Tibial nerve (tissue), 4 donors: ENCODE results near the gene PFKFB3. TPM values are rescaled to one million over a fixed set of nuclear protein-coding genes. Genes with fewer than 3 reads are reported as not detected.

Experiments
- DNase-seq, 2 donors: peaks; one replicate each; pipeline ENCODE4 v3.0.0-alpha.2; 2019; ENCODE audit warnings: low spot score in 2 of 2
- H3K27ac ChIP-seq, 4 donors: fragments of 200-600 bp; sonication (generic) in 3 of 4; one replicate each; pipeline ENCODE4 v1.5.1; 2017 to 2019; ENCODE audit warnings: mild to moderate bottlenecking in 1 of 4
- H3K27me3 ChIP-seq, 2 donors: fragments of 200-600 bp; sonication (generic) in 1 of 2; one replicate each; pipeline versions ENCODE4 v1.5.1 to v1.6.0; 2017 to 2019
- H3K36me3 ChIP-seq, 3 donors: fragments of 200-600 bp; sonication (generic); one replicate each; pipeline ENCODE4 v1.5.1; 2018 to 2019
- H3K4me1 ChIP-seq, 4 donors: fragments of 200-600 bp; sonication (generic) in 3 of 4; one replicate each; pipeline ENCODE4 v1.5.1; 2017 to 2019
- H3K4me3 ChIP-seq, 4 donors: fragments of 200-600 bp; sonication (generic) in 3 of 4; one replicate each; pipeline ENCODE4 v1.5.1; 2017 to 2019; ENCODE audit warnings: mild to moderate bottlenecking in 1 of 4, moderate library complexity in 1 of 4
- H3K9me3 ChIP-seq, 4 donors: fragments of 200-600 bp; sonication (generic) in 3 of 4; one replicate each; pipeline ENCODE4 v1.5.1; 2017 to 2019
- EP300 ChIP-seq, 2 donors: sonication (generic); formaldehyde crosslinking; IDR thresholded peaks; one replicate each; pipeline ENCODE4 v1.6.1; 2017; ENCODE audit warnings: antibody characterized with exemption in 2 of 2, mild to moderate bottlenecking in 1 of 2
- POLR2A ChIP-seq, 2 donors: fragments of 450-650 bp; IDR thresholded peaks; one replicate each; pipeline ENCODE4 v1.6.1; 2017; ENCODE audit warnings: antibody characterized with exemption in 2 of 2, mild to moderate bottlenecking in 2 of 2, moderate library complexity in 2 of 2
- WGBS, 2 donors: methylation state at CpG; one replicate each; pipeline ENCODE4 v1.1.5; 2018; 5-methylcytosine and 5-hydroxymethylcytosine counted together
- total RNA-seq, 4 donors: library from RNA; depleted of rRNA; stranded (reverse); fragments of >200 nt; gene quantifications; one replicate each; pipeline ENCODE4 v1.1.0, GENCODE V29; 2016
- TF ChIP-seq, protein P1 (sequence below), 5 experiments: fragments of 200-600 bp in 3 of 5; fragments of 450-650 bp in 2 of 5; sonication (generic) in 3 of 5; IDR thresholded peaks; one replicate each; pipeline ENCODE4 v1.5.1; 2016 to 2019; ENCODE audit warnings: antibody characterized with exemption in 5 of 5, mild to moderate bottlenecking in 3 of 5, moderate library complexity in 2 of 5

Gene PFKFB3
- total RNA-seq, 4 donors from 2014 or later, result 72.0 to 183 (median 98.7) TPM

DNA sequence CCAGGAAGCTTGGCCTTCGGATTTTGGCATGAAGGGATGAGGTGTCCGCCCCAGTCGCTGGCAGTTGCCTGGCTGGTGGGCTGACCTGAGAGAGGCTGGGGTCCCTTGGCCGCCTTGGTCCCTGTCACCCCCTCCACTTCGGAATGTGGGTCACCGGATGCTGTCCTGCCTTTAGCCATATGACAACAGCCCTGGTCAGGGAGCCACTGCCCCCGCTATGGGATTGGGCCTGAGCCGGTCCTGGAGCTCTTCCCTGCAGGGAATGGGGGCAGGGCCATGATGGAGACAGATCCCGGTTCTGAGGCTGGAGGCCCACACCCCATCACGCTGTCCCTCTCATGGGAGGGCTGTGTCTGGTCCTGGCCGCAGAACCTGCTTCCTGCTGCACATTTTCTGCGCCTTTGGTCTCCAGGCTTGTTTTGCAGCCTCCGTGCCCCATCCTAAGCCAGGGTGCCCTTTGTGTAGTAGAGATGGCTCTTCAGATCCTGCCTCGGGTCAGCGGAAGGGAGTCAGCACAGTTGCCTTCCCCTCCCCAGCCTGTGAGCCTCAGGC is 22.6 kb downstream of the PFKFB3 start:
- no peak overlapping the region for H3K4me3 ChIP-seq
- H3K9me3 ChIP-seq, result no peaks in the 10 kb centered on the region
- H3K4me1 ChIP-seq, result peaks cover 0 to 8% (median 0%) of the 10 kb centered on the region in 4 donors
- H3K27ac ChIP-seq, result no peak overlapping the region
- H3K36me3 ChIP-seq, result peaks cover 3 to 100% (median 30%) of the 10 kb centered on the region in 3 donors
- TF ChIP-seq EP300 (IDR thresholded peaks at IDR 0.05) (no peak), POLR2A (IDR thresholded peaks at IDR 0.05) (no peak)
- TF ChIP-seq, protein P1, sequence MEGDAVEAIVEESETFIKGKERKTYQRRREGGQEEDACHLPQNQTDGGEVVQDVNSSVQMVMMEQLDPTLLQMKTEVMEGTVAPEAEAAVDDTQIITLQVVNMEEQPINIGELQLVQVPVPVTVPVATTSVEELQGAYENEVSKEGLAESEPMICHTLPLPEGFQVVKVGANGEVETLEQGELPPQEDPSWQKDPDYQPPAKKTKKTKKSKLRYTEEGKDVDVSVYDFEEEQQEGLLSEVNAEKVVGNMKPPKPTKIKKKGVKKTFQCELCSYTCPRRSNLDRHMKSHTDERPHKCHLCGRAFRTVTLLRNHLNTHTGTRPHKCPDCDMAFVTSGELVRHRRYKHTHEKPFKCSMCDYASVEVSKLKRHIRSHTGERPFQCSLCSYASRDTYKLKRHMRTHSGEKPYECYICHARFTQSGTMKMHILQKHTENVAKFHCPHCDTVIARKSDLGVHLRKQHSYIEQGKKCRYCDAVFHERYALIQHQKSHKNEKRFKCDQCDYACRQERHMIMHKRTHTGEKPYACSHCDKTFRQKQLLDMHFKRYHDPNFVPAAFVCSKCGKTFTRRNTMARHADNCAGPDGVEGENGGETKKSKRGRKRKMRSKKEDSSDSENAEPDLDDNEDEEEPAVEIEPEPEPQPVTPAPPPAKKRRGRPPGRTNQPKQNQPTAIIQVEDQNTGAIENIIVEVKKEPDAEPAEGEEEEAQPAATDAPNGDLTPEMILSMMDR (IDR thresholded peaks at IDR 0.05), result no peak
- H3K27me3 ChIP-seq, result no peaks in the 10 kb centered on the region
- WGBS, 2 donors, result 77 to 83% methylated on average over 8 to 15 of the region's 15 CpGs
- DNase-seq, result no peak

DNA sequence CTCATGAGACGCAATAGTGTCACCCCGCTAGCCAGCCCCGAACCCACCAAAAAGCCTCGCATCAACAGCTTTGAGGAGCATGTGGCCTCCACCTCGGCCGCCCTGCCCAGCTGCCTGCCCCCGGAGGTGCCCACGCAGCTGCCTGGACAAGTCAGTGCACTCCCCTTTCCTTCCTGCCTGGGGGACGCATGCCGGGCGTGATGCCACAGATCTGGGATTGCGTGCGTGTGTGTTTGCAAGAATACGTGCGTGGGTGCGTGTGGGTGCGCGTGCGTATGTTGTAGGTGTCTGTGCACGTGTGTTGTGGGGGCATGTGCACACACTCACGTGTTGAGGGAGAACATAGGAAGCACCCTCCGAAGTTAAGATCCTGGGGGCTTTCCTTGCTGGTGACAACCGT is 23.5 kb downstream of the PFKFB3 start:
- WGBS, 2 donors, result 91 to 93% methylated on average over 23 of the region's 23 CpGs
- no peak overlapping the region for H3K4me3 ChIP-seq
- H3K36me3 ChIP-seq, result peaks cover 3 to 100% (median 26%) of the 10 kb centered on the region in 3 donors
- peaks cover 0 to 8% (median 0%) of the 10 kb centered on the region in 4 donors for H3K4me1 ChIP-seq
- H3K27me3 ChIP-seq, result no peaks in the 10 kb centered on the region
- TF ChIP-seq EP300 (IDR thresholded peaks at IDR 0.05) (no peak), POLR2A (IDR thresholded peaks at IDR 0.05) (no peak)
- H3K27ac ChIP-seq, result no peak overlapping the region
- no peak for DNase-seq
- H3K9me3 ChIP-seq, result no peaks in the 10 kb centered on the region

DNA sequence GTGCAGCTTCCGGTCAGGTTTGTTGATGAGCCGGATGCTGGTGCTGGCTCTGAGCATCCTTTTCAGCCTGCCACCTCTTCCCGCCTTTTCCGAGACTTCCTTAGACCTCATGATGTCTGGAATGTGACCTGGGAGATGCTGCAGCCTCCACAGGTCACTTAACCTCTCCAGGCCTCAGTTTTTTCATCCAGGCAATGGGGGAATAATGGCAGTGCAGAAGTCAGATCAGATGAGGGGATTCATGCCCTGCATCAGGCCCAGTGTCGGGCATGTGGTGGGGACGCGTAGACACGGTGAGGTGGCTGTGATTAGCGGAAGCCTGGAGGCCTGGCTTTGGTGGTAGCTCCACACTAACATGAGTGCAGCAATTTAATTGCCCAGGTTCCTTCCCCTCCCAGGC is 24.6 kb downstream of the PFKFB3 start:
- no peak overlapping the region for H3K4me3 ChIP-seq
- H3K27me3 ChIP-seq, result no peaks in the 10 kb centered on the region
- peaks cover 0 to 100% (median 18%) of the 10 kb centered on the region in 3 donors for H3K36me3 ChIP-seq
- TF ChIP-seq EP300 (IDR thresholded peaks at IDR 0.05), result no peak
- TF ChIP-seq POLR2A (IDR thresholded peaks at IDR 0.05), result no peak
- TF ChIP-seq, protein P1 (IDR thresholded peaks at IDR 0.05), result no peak
- peaks cover 0 to 8% (median 0%) of the 10 kb centered on the region in 4 donors for H3K4me1 ChIP-seq
- DNase-seq, result no peak
- 90 to 92% methylated on average over 8 to 9 of the region's 9 CpGs for WGBS, 2 donors
- H3K9me3 ChIP-seq, result no peaks in the 10 kb centered on the region
- no peak overlapping the region for H3K27ac ChIP-seq

DNA sequence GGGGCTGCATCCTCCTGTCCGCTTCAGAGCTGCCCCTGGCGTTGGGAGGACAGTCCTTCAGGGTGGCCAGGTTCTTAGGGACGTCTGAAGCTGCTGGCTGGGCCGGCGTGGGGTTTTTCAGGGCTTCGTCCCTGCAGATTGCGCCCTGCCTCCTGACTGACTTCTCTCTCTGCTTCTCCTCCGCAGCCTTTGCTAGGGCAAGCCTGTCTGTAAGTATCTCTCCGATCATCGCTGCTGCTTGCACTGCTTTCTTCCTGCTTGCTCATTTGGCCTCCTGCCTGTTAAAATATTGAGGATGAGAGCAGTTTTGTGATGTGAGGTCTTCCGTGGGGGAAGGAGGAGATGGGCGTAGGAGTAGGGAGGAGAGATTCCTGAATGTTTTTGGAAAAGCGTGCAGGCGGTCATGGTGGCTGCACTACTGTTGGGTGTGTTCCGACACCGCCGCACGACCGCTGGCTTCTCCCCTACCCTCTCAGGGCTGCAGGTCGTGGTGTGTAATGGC is 25.3 kb downstream of the PFKFB3 start:
- 68 to 79% methylated on average over 20 of the region's 20 CpGs for WGBS, 2 donors
- TF ChIP-seq, protein P1 (IDR thresholded peaks at IDR 0.05), result no peak
- peak in 1 of 2 donors; percentile 14 for TF ChIP-seq EP300 (IDR thresholded peaks at IDR 0.05)
- Histone ChIP-seq H3K9me3 (no peaks in the 10 kb centered on the region), H3K4me3 (peak overlapping the region in 1 of 4 donors; percentile 17), H3K4me1 (peaks cover 0 to 8% (median 0%) of the 10 kb centered on the region in 4 donors), H3K36me3 (peaks cover 0 to 100% (median 13%) of the 10 kb centered on the region in 3 donors), H3K27ac (peak overlapping the region in 2 of 4 donors; percentile 8 to 17), H3K27me3 (no peaks in the 10 kb centered on the region)
- DNase-seq, result peak in 1 of 2 donors; percentile 36

GRCh38 chr10:6228647-6229046 is 25.9 kb downstream of the PFKFB3 start:
- H3K36me3 ChIP-seq, result peaks cover 0 to 100% (median 19%) of the 10 kb centered on the region in 3 donors
- no peaks in the 10 kb centered on the region for H3K9me3 ChIP-seq
- no peaks in the 10 kb centered on the region for H3K27me3 ChIP-seq
- no peak for DNase-seq
- H3K4me1 ChIP-seq, result peaks cover 0 to 8% (median 0%) of the 10 kb centered on the region in 4 donors
- TF ChIP-seq POLR2A (IDR thresholded peaks at IDR 0.05) (no peak), EP300 (IDR thresholded peaks at IDR 0.05) (no peak)
- TF ChIP-seq, protein P1 (IDR thresholded peaks at IDR 0.05), result no peak
- 41 to 62% methylated on average over 5 of the region's 5 CpGs for WGBS, 2 donors
- peak overlapping the region in 2 of 4 donors; percentile 8 to 17 for H3K27ac ChIP-seq
- peak overlapping the region in 1 of 4 donors; percentile 17 for H3K4me3 ChIP-seq
